Nasal cavity respiratory epithelium epithelial cell of viscerocranial mucosa (primary cell): ENCODE measurements around the gene AGXT. TPM values are rescaled to one million over a fixed set of nuclear protein-coding genes. Genes with fewer than 3 reads are reported as not detected.

Experiments
- total RNA-seq: library from RNA; depleted of rRNA; stranded (reverse); fragments of >200 nt; gene quantifications from 2 replicates; pipeline ENCODE4 v1.2.3, GENCODE V29; 2014

AGXT gene
- total RNA-seq, result not detected in 2 replicates

GRCh38 chr2:240868286-240869108, at the start of gene AGXT:
Gene AGXT (plus strand): TSS chr2:240868824. CDS start chr2:240868866, 42 bp downstream.

DNA sequence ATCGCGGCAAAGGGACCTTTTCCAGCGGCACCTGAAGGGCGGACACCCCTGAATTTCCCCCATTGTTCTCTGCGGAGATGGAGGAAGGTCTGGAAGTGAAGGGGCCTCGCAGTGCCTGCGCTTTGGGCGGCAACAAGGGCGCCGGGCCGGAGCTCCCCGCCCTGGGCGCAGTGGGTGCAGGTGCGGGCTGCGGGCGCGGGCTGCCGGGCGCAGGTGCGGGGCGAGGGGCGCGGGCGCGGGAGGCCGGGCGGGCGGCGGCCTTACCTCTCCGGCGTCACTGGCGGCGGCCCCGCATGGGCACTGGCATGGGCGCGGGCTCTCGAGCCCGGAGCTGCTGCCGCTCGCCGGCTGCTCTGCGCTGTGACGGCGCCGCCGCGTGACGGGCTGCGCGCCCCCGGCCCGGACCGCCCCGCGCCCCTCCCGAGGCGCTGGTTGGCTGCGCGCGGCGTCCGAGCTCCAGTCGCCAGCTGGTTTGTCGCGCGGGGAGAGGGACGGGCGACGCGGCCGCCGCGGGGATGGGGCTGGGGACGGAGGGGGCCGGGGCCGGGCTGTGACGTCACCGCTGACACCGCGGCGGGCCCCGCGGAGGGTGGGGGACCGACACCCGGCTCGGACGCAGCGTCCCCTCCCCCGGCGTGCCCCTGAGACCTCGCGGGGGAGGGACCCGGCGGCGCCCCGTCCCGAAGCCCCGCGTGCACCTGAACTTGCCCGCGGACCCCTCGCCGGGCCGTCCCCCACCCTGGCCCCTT, 48.6 kb upstream of the AGXT start, which contains the start of gene KIF1A:
Gene KIF1A, minus strand, starts transcription at position 362 of the 749 bp plus-strand sequence. CDS start 22,467 bp downstream, outside the sequence.

DNA sequence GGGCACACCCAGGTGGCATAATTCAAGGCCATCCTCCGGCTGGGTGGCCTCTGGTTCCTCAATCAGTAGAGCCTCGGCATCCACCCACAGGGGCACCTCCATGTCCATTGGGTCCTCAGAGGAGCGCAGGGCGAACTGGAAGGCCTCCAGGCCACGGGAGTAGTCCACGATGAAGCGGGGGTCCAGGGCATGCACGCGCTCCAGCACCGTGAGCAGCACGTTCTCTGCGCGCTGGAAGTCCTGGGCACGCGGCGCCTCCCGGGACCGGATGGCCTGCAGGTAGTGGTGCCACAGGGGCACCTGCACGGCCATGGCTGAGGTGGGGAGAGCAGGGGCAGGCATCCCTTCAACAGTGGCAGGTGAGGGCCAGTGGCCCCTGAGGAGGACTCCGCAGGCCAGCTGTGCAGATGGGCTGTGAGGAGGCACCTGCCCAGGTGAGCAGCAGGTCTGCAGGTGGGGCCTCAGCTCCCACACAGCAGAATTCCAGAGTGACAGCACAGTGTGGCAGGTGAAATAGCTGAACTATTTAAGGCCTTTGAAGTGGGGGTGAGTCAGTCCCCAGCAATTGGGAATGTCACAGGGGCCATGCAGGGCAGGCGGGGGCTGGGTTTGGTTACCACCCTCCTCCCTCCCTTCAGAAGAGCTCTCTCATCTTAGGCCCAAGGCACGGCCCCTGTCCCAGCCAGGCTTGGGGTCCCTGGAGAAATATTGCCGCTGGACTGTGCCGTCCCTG, 27.2 kb downstream of the AGXT start, which contains the start of gene MAB21L4:
Gene MAB21L4, minus strand, starts transcription at position 501 of the 733 bp plus-strand sequence. Its CDS starts 159 bp downstream, at position 342.

DNA sequence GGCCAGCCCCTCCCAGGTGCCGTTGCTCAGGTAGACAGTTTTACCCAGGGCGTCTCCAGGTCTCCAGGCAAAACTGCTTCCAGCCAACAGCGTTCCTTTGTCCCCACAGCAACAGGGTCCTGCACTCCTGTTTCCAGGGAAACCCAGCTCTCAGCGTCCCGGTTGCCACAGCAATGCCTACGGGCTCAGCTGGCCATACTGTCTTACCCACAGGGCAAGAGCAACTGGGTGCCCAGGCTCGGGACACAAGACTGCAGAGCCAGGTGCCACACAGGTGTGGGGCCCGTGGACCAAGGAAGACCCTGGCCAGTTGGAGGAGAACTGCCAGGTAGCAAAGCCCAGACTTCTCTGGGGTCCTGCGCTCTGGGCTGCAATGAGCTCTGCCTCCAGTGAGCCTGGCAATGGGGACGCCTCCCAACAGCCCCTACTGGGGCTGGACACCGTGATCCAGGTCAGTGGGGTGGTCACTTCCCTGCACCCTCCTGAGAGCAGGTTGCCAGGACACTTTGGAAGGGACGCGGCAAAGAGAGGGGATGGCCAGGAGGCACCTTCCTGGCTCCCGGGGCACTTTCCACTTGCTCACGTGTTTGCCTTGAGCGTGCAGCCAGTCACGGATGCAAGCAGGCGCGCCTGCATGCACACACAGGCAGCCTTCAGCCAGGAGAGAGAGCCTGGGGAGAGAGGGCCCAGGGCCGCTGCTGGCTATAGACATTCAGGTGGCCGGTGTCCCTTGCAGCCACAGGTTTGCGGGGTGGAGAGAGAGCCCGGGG, 37.7 kb downstream of the AGXT start, which contains the start of gene CROCC2:
Gene CROCC2, plus strand, starts transcription at position 196 of the 770 bp plus-strand sequence. Its CDS starts 178 bp downstream, at position 374.

Other genes with a start within 250 kb of the AGXT start
- 0.34 and 0.85 TPM in 2 replicates for gene GPR35, start 243.3 kb upstream of the AGXT start, total RNA-seq
- gene AQP12B, start 185.9 kb upstream of the AGXT start, total RNA-seq, result not detected in 2 replicates
- not detected in 2 replicates for gene AQP12A, start 177.0 kb upstream of the AGXT start, total RNA-seq
- gene KIF1A, start 48.6 kb upstream of the AGXT start, total RNA-seq, result 0.07 TPM in 1 of 2 replicates, not detected in the other
- 1.4 and 5.9 TPM in 2 replicates for gene MAB21L4, start 27.3 kb downstream of the AGXT start, total RNA-seq
- not detected in 2 replicates for gene CROCC2, start 37.5 kb downstream of the AGXT start, total RNA-seq
- gene SNED1, start 129.8 kb downstream of the AGXT start, total RNA-seq, result under 0.01 and 0.28 TPM in 2 replicates
- gene MTERF4, start 233.5 kb downstream of the AGXT start, total RNA-seq, result 25.3 and 37.0 TPM in 2 replicates